OCI-LY1 (cell line): ENCODE results near the gene P2RX2.

ENCODE experiments used
- H2AFZ ChIP-seq: fragments of 200-600 bp; sonication (generic), shearing (Covaris generic); 2 replicates; pipeline ENCODE4 v1.6.0; 2014; ENCODE audit warnings: antibody characterized with exemption, mild to moderate bottlenecking, low read length
- H3F3A ChIP-seq: fragments of 200-600 bp; sonication (generic), shearing (Covaris generic); 2 replicates; pipeline ENCODE4 v1.6.0; 2014; ENCODE audit warnings: mild to moderate bottlenecking, antibody characterized with exemption, low read length, moderate library complexity; ENCODE audit not compliant: insufficient read depth
- H3K27ac ChIP-seq: fragments of 200-600 bp; sonication (generic); 2 replicates; pipeline ENCODE4 v1.5.1; 2014; ENCODE audit warnings: low read length, mixed run types, mild to moderate bottlenecking, low read depth; ENCODE audit not compliant: poor library complexity, severe bottlenecking
- H3K27me3 ChIP-seq: fragments of 200-600 bp; sonication (generic); 2 replicates; pipeline ENCODE4 v1.6.0; 2014; ENCODE audit warnings: antibody characterized with exemption, mild to moderate bottlenecking, low read length, moderate library complexity; ENCODE audit not compliant: insufficient read depth
- H3K36me3 ChIP-seq: fragments of 200-600 bp; sonication (generic); 2 replicates; pipeline ENCODE4 v1.6.1; 2014; ENCODE audit warnings: mild to moderate bottlenecking, antibody characterized with exemption, low read length, moderate library complexity, mixed read lengths; ENCODE audit not compliant: insufficient read depth
- H3K4me1 ChIP-seq: fragments of 200-600 bp; sonication (generic); 2 replicates; pipeline ENCODE4 v1.5.1; 2014; ENCODE audit warnings: mild to moderate bottlenecking, low read length, moderate library complexity; ENCODE audit not compliant: insufficient read depth, severe bottlenecking
- H3K4me2 ChIP-seq: fragments of 200-600 bp; sonication (generic), shearing (Covaris generic); 2 replicates; pipeline ENCODE4 v1.6.1; 2014; ENCODE audit warnings: low read length
- H3K4me3 ChIP-seq: fragments of 200-600 bp; sonication (generic); 2 replicates; pipeline ENCODE4 v1.5.1; 2014; ENCODE audit warnings: low read length, low read depth, mild to moderate bottlenecking, mixed read lengths; ENCODE audit not compliant: poor library complexity, severe bottlenecking
- H3K79me2 ChIP-seq: fragments of 200-600 bp; shearing (Covaris generic); 2 replicates; pipeline ENCODE4 v1.6.1; 2016; ENCODE audit warnings: mixed run types, low read length, mixed read lengths; ENCODE audit not compliant: insufficient read depth
- H3K9ac ChIP-seq: fragments of 200-600 bp; sonication (generic), shearing (Covaris generic); 2 replicates; pipeline ENCODE4 v1.6.1; 2014; ENCODE audit warnings: mild to moderate bottlenecking, low read length, mixed read lengths
- H3K9me2 ChIP-seq: fragments of 200-600 bp; sonication (generic), shearing (Covaris generic); 2 replicates; pipeline ENCODE4 v1.6.1; 2014; ENCODE audit warnings: low read depth, mild to moderate bottlenecking, low read length, mixed read lengths
- H3K9me3 ChIP-seq: fragments of 200-600 bp; shearing (Covaris generic); 2 replicates; pipeline ENCODE4 v1.6.1; 2014; ENCODE audit warnings: low read length, mixed read lengths
- H4K20me1 ChIP-seq: fragments of 200-600 bp; sonication (generic), shearing (Covaris generic); 2 replicates; pipeline ENCODE4 v1.6.0; 2016; ENCODE audit warnings: mild to moderate bottlenecking, low read length; ENCODE audit not compliant: insufficient read depth
- CTCF ChIP-seq: fragments of 200-600 bp; sonication (generic), shearing (Covaris generic); IDR thresholded peaks from 2 replicates; pipeline ENCODE4 v1.5.1; 2017; ENCODE audit warnings: mild to moderate bottlenecking, antibody characterized with exemption, low read length, moderate library complexity, mixed read lengths
- EZH2 ChIP-seq: fragments of 200-600 bp; sonication (generic), shearing (Covaris generic); IDR thresholded peaks from 2 replicates; pipeline ENCODE4 v1.8.0; 2017; ENCODE audit warnings: borderline replicate concordance, mixed run types, mild to moderate bottlenecking, antibody characterized with exemption, low read length, moderate library complexity, mixed read lengths

Gene P2RX2

DNA sequence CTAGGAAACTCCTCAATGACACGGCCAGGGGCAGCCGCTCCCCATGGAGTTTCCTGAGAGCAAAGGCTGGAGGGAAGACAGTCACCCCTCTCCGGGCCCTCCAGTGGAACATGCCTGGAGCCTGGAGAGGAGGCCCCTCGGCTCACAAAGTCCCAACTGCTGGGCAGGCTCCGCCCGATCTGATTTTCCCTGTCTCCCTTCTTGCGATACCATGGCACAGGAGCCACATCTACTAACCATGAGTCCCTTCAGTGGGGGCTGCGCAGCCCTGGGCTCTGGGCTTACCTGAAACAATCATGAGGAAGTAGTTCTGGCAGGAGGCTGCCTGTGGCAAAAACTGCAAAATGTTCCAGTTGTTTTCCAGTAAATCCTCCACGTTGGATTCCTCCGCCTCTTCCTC is 15.3 kb downstream of the P2RX2 start:
- Histone ChIP-seq H4K20me1 (no peaks in the 10 kb centered on the region), H3K4me2 (no peak overlapping the region), H3K27me3 (no peaks in the 10 kb centered on the region), H3K36me3 (peaks cover 99% of the 10 kb centered on the region), H3K9me3 (no peaks in the 10 kb centered on the region), H3K27ac (no peak overlapping the region), H2AFZ (no peak overlapping the region), H3K4me1 (no peaks in the 10 kb centered on the region), H3K9ac (no peak overlapping the region), H3K4me3 (no peak overlapping the region), H3K79me2 (no peaks in the 10 kb centered on the region), H3K9me2 (no peaks in the 10 kb centered on the region), H3F3A (no peaks in the 10 kb centered on the region)
- no peak for TF ChIP-seq EZH2
- no peak for TF ChIP-seq CTCF

- Histone ChIP-seq H3K4me1 (no peaks in the 10 kb centered on the region), H3K27ac (no peak overlapping the region), H3F3A (no peaks in the 10 kb centered on the region), H3K36me3 (peaks cover 99% of the 10 kb centered on the region), H3K79me2 (no peaks in the 10 kb centered on the region), H2AFZ (no peak overlapping the region), H3K4me3 (no peak overlapping the region), H3K27me3 (no peaks in the 10 kb centered on the region), H4K20me1 (no peaks in the 10 kb centered on the region), H3K4me2 (no peak overlapping the region), H3K9me2 (no peaks in the 10 kb centered on the region), H3K9ac (no peak overlapping the region), H3K9me3 (no peaks in the 10 kb centered on the region)
- no peak for TF ChIP-seq CTCF
- TF ChIP-seq EZH2: no peak
These were observed 15.9 kb downstream of the P2RX2 start for GRCh38 chr12:132634411-132634990.

DNA sequence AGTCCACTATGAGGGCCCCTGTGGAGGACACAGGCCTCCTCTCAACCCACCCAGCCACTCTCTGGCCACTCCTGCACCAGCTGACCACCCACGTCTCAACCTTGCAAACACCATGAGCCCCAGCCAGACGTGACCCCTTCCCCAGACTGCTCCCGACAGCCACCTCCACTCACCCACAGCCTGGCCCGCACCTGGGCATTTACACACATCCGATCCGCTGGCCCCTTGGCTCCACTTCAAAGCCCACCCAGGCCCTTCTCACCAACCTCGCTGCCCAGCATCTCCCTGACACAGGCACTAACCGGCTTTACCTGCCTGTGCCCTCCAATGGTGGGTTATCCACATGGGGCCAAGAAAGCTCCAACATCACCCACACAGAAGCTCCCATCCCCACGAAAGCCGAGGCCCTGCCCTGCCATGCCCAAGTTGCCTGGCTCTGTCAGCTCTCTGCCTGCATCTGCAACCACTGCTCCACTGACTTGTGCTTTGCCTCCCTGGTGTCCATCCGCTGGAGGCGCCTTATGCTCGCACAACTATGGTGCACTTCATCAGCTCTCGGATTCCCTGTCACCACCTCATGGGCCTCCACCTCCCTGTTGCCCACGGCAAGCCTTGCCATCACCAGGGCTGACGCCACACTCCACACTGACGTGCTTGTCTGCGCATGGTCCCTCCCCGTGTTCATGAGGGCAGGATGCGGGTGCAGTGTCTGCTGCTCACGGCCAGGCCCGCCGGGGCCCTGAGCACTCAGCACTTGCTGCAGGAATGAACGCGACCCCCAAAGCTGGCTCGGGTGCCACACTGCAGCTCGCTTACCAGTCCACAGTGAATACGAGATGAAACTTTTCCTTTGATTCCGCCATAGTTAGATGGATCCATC is 16.7 kb downstream of the P2RX2 start:
- H3K9me2 ChIP-seq: no peaks in the 10 kb centered on the region
- no peaks in the 10 kb centered on the region for H3K4me1 ChIP-seq
- no peaks in the 10 kb centered on the region for H3K79me2 ChIP-seq
- no peak overlapping the region for H3K9ac ChIP-seq
- no peak overlapping the region for H2AFZ ChIP-seq
- no peaks in the 10 kb centered on the region for H4K20me1 ChIP-seq
- TF ChIP-seq CTCF (no peak), EZH2 (no peak)
- H3F3A ChIP-seq: no peaks in the 10 kb centered on the region
- H3K4me3 ChIP-seq: no peak overlapping the region
- no peak overlapping the region for H3K27ac ChIP-seq
- no peak overlapping the region for H3K4me2 ChIP-seq
- H3K9me3 ChIP-seq: no peaks in the 10 kb centered on the region
- H3K27me3 ChIP-seq: no peaks in the 10 kb centered on the region
- H3K36me3 ChIP-seq: peaks cover 99% of the 10 kb centered on the region
